Osteocyte (in vitro differentiated cells): ENCODE data around the gene DOCK2. TPM values are rescaled to one million over a fixed set of nuclear protein-coding genes. Genes with fewer than 3 reads are reported as not detected.

Source experiments
- DNase-seq: peaks from one replicate; pipeline ENCODE4 v3.0.0; 2021; ENCODE audit warnings: mixed read lengths; ENCODE audit not compliant: unreplicated experiment; ENCODE audit errors: extremely low spot score
- H3K27ac Mint-ChIP-seq: one replicate; pipeline ENCODE4 v1.8.0; 2021; ENCODE audit warnings: mild to moderate bottlenecking, mixed read lengths; ENCODE audit not compliant: unreplicated experiment
- H3K27me3 Mint-ChIP-seq: one replicate; pipeline ENCODE4 v1.8.0; 2021; ENCODE audit warnings: mixed read lengths; ENCODE audit not compliant: unreplicated experiment
- H3K36me3 Mint-ChIP-seq: one replicate; pipeline ENCODE4 v1.8.0; 2021; ENCODE audit warnings: mixed read lengths; ENCODE audit not compliant: unreplicated experiment
- H3K4me1 Mint-ChIP-seq: one replicate; pipeline ENCODE4 v1.8.0; 2021; ENCODE audit warnings: mixed read lengths; ENCODE audit not compliant: unreplicated experiment
- H3K4me3 Mint-ChIP-seq: one replicate; pipeline ENCODE4 v1.8.0; 2021; ENCODE audit warnings: mild to moderate bottlenecking, moderate library complexity, mixed read lengths; ENCODE audit not compliant: unreplicated experiment
- H3K9me3 Mint-ChIP-seq: one replicate; pipeline ENCODE4 v1.8.0; 2021; ENCODE audit warnings: mixed read lengths; ENCODE audit not compliant: unreplicated experiment
- CTCF ChIP-seq: fragments of 200-600 bp; sonication (generic); IDR thresholded peaks from 2 replicates; pipeline ENCODE4 v1.5.0; 2021; ENCODE audit warnings: antibody characterized with exemption, mild to moderate bottlenecking, moderate library complexity
- total RNA-seq: library from RNA; stranded (reverse); gene quantifications from 2 replicates; pipeline ENCODE4 v1.2.1, GENCODE V29; 2021

DOCK2 gene
- total RNA-seq, 1 donor from 2014 or later: 11.6 TPM

- Mint-ChIP-seq H3K4me1 (no peaks in the 10 kb centered on the region), H3K27me3 (peaks cover 11% of the 10 kb centered on the region), H3K27ac (no peak overlapping the region), H3K36me3 (no peaks in the 10 kb centered on the region), H3K9me3 (no peaks in the 10 kb centered on the region), H3K4me3 (no peak overlapping the region)
- TF ChIP-seq CTCF: no peak
- no peak for DNase-seq
Measured at GRCh38 chr5:170021506-170021905, 384.4 kb downstream of the DOCK2 start.

DNA sequence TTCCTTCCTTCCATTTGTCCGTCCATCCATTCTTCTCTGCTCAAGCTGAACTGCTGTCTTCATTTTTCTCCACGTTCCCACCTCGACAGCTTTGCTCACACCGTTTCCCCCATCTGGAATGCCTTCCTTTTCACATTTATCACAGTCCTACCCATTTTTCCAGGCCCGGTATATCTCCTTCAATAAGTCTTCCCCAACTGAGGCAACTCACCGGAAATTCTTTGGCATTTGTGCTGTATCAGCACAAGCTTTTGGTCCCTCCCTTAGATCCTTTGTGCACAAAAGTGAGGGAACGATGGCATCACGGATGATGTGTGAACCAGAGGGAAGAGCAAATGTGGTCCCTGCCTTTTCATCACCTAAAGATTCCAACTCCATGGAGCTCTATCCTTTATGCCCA is 388.8 kb downstream of the DOCK2 start:
- Mint-ChIP-seq H3K27ac (no peak overlapping the region), H3K4me3 (no peak overlapping the region), H3K36me3 (no peaks in the 10 kb centered on the region), H3K27me3 (peaks cover 3% of the 10 kb centered on the region), H3K4me1 (no peaks in the 10 kb centered on the region), H3K9me3 (no peaks in the 10 kb centered on the region)
- DNase-seq: no peak
- no peak for TF ChIP-seq CTCF

- Mint-ChIP-seq H3K36me3 (no peaks in the 10 kb centered on the region), H3K4me3 (no peak overlapping the region), H3K4me1 (no peaks in the 10 kb centered on the region), H3K27me3 (no peaks in the 10 kb centered on the region), H3K27ac (no peak overlapping the region), H3K9me3 (no peaks in the 10 kb centered on the region)
- DNase-seq: no peak
- no peak for TF ChIP-seq CTCF
Measured at GRCh38 chr5:170028124-170028523, 391.0 kb downstream of the DOCK2 start.

DNA sequence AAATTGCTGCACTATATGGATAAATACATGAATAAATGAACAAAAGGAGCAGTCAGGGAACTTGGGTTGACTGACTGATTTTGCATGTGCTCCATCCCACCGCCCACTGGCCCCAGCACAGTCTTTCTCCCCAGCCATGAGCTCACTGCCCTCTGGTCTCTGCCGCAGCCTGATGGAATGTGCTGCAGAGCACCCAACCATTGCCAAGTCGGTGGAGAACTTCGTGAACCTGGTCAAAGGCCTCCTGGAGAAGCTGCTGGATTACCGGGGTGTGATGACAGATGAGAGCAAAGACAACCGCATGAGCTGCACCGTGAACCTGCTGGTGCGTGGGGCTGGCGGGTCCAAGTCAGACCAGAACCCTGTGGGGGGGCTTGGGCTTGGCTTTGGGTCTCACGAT is 397.2 kb downstream of the DOCK2 start:
- H3K4me3 Mint-ChIP-seq: no peak overlapping the region
- H3K4me1 Mint-ChIP-seq: no peaks in the 10 kb centered on the region
- no peak overlapping the region for H3K27ac Mint-ChIP-seq
- no peaks in the 10 kb centered on the region for H3K27me3 Mint-ChIP-seq
- no peaks in the 10 kb centered on the region for H3K36me3 Mint-ChIP-seq
- DNase-seq: no peak
- H3K9me3 Mint-ChIP-seq: no peaks in the 10 kb centered on the region
- no peak for TF ChIP-seq CTCF

DNA sequence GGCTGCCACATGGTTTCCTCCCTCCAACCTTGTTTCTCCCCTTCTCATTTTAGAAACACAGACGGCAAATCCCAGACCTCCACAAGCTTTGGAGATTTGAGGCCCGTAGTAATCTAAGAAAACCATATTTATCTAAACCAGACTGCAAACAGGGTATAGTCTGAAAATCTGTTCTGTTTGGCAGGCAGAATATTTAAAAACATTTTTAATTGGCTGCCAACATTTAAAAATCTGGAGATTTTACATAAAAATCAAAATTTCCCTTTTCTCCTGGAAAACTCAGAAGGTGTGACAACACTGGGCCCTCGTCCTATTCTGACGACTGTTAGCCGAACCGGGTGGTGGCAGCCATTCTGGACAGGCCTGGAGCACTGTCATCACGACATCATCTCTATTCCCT is 401.2 kb downstream of the DOCK2 start:
- no peak overlapping the region for H3K4me3 Mint-ChIP-seq
- DNase-seq: no peak
- no peaks in the 10 kb centered on the region for H3K27me3 Mint-ChIP-seq
- TF ChIP-seq CTCF: no peak
- H3K9me3 Mint-ChIP-seq: peaks cover 5% of the 10 kb centered on the region
- no peaks in the 10 kb centered on the region for H3K4me1 Mint-ChIP-seq
- no peaks in the 10 kb centered on the region for H3K36me3 Mint-ChIP-seq
- no peak overlapping the region for H3K27ac Mint-ChIP-seq
